ENCODE results near the gene GLDN. TPM values are rescaled to one million over a fixed set of nuclear protein-coding genes. Genes with fewer than 3 reads are reported as not detected.

Gene GLDN
- total and polyA plus RNA-seq, 10 of the 15 experiments (the other 5 are each of a cell fraction or from before 2014, with no cell fraction given), result 0.13 TPM; not detected in 9

- TF ChIP-seq NFIC (IDR thresholded peaks at IDR 0.05; ENCODE audit: low read depth, low read length) (no peak), ZSCAN29 (IDR thresholded peaks at IDR 0.05) (no peak), HDAC6 (IDR thresholded peaks at IDR 0.05; ENCODE audit: unreplicated experiment) (no peak)
Measured at GRCh38 chr15:51355096-51355495, 13.6 kb downstream of the GLDN start (continued).

GRCh38 chr15:51356147-51356546, 14.7 kb downstream of the GLDN start:
- intact Hi-C loops (cut with micrococcal nuclease; ENCODE audit: unreplicated experiment), result no loop called here
- ATAC-seq, result no peak
- H3K4me3 ChIP-seq, result no peak overlapping the region
- ChIA-PET SMC1A (ENCODE audit: uncharacterized antibody, unreplicated experiment) (no interaction called here), POLR2A (no interaction called here), RAD21 (ENCODE audit: unreplicated experiment) (no interaction called here), CTCF (no interaction called here)
- H3K36me3 ChIP-seq (ENCODE audit: control insufficient read depth in 2 of 2, insufficient read depth in 2 of 2, low read length in 1 of 2), result no peaks in the 10 kb centered on the region
- peaks cover 2 to 7% of the 10 kb centered on the region in 2 experiments; a peak in 3 of 4 replicates for H3K27me3 ChIP-seq (replicated peaks in 1 of 2; ENCODE audit: control insufficient read depth in 2 of 2, insufficient read depth in 2 of 2, low read length in 1 of 2)
- no peak overlapping the region for H3K27ac ChIP-seq (ENCODE audit: control insufficient read depth, insufficient read depth)
- H4K20me1 ChIP-seq (ENCODE audit: control insufficient read depth, insufficient read depth), result no peaks in the 10 kb centered on the region
- DNase-seq (ENCODE audit: low read depth, low spot score), result no peak
- no peaks in the 10 kb centered on the region; the same call in 2 of the 3 replicates for H3K9me3 ChIP-seq (replicated peaks; ENCODE audit: control insufficient read depth, insufficient read depth, low read length)
- WGBS (ENCODE audit: insufficient coverage, insufficient replicate concordance, low lambda C conversion rate, missing lambda C conversion rate), result 73% methylated on average over 3 of the region's 5 CpGs
- BruUV-seq (replicated peaks), result no TSS peak
- in situ Hi-C loops (cut with MboI), result no loop called here
- no peak overlapping the region for H3K9ac ChIP-seq (ENCODE audit: control insufficient read depth, insufficient read depth, low read length)
- H3K4me1 ChIP-seq (ENCODE audit: control insufficient read depth, insufficient read depth, low read length), result no peaks in the 10 kb centered on the region
- H3K4me2 ChIP-seq (ENCODE audit: control insufficient read depth, insufficient read depth), result no peak overlapping the region
- H2AFZ ChIP-seq (ENCODE audit: control insufficient read depth, low read depth, low read length), result no peak overlapping the region
- H3K79me2 ChIP-seq (ENCODE audit: control insufficient read depth, insufficient read depth, low read length), result no peaks in the 10 kb centered on the region
- FAIRE-seq, result no peak
- TF ChIP-seq CEBPB (IDR thresholded peaks at IDR 0.05; ENCODE audit: borderline replicate concordance in 1 of 2, low read depth in 2 of 2, low read length in 2 of 2), result no peak
- TF ChIP-seq HDGF (IDR thresholded peaks at IDR 0.05), result no peak
- no peak for TF ChIP-seq REST (IDR thresholded peaks at IDR 0.05; ENCODE audit: low read depth, low read length)
- no peak for TF ChIP-seq NR2F1 (conservative IDR thresholded peaks at IDR 0.05)
- TF ChIP-seq YY1 (IDR thresholded peaks at IDR 0.05; ENCODE audit: low read depth, low read length), result no peak
- TF ChIP-seq ZBTB4 (CRISPR knock-in tag; IDR thresholded peaks at IDR 0.05), result no peak
- TF ChIP-seq ZBED1 (IDR thresholded peaks at IDR 0.05; ENCODE audit: borderline replicate concordance), result no peak
- no peak for TF ChIP-seq BMI1 (IDR thresholded peaks at IDR 0.05; ENCODE audit: borderline replicate concordance)
- no peak for TF ChIP-seq ATF3 (IDR thresholded peaks at IDR 0.05; ENCODE audit: borderline replicate concordance, extremely low read depth, low read depth, low read length)
- no peak for TF ChIP-seq MEF2A (IDR thresholded peaks at IDR 0.05; ENCODE audit: insufficient read depth, low read depth, low read length)
- TF ChIP-seq ATF2 (IDR thresholded peaks at IDR 0.05; ENCODE audit: low read length), result no peak
- no peak for TF ChIP-seq NR2C2 (IDR thresholded peaks at IDR 0.05; ENCODE audit: borderline replicate concordance, control insufficient read depth, insufficient read length, low read depth)
- TF ChIP-seq NBN (IDR thresholded peaks at IDR 0.05), result no peak
